GM23338 (cell line): ENCODE data around the gene SIX5. TPM values are rescaled to one million over a fixed set of nuclear protein-coding genes. Genes with fewer than 3 reads are reported as not detected.

ENCODE experiments used
- ATAC-seq: fragments of 200-7000 bp; cut with Tn5 transposase; 3 replicates; pipeline ENCODE4 v1.9.1; 2020
- DNase-seq: peaks from one replicate; pipeline ENCODE4 v3.0.0-alpha.2; 2015; ENCODE audit warnings: low spot score
- H2AFZ ChIP-seq: fragments of 200-600 bp; sonication (generic); 2 replicates; pipeline ENCODE4 v1.8.0; 2016; ENCODE audit warnings: antibody characterized with exemption, mild to moderate bottlenecking, moderate library complexity
- H3F3A ChIP-seq: fragments of 200-600 bp; sonication (generic); replicated peaks from 2 replicates; pipeline ENCODE4 v1.8.0; 2017; ENCODE audit warnings: antibody characterized with exemption, mixed run types, low read depth
- H3K27ac ChIP-seq: fragments of 200-600 bp; sonication (generic); 2 replicates; pipeline ENCODE4 v1.6.1; 2016; ENCODE audit warnings: low read depth
- H3K27me3 ChIP-seq: fragments of 200-600 bp; sonication (generic); 2 replicates; pipeline ENCODE4 v1.8.0; 2016; ENCODE audit warnings: mild to moderate bottlenecking, mixed run types, moderate library complexity; ENCODE audit not compliant: insufficient read depth
- H3K36me3 ChIP-seq: fragments of 200-600 bp; sonication (generic); 2 replicates; pipeline ENCODE4 v1.8.0; 2016; ENCODE audit warnings: mild to moderate bottlenecking; ENCODE audit not compliant: insufficient read depth
- H3K4me1 ChIP-seq: fragments of 200-600 bp; sonication (generic); 2 replicates; pipeline ENCODE4 v1.8.0; 2016; ENCODE audit warnings: mild to moderate bottlenecking, moderate library complexity; ENCODE audit not compliant: insufficient read depth
- H3K4me2 ChIP-seq: fragments of 200-600 bp; sonication (generic); 2 replicates; pipeline ENCODE4 v1.7.1; 2017; ENCODE audit warnings: mixed run types
- H3K4me3 ChIP-seq: fragments of 200-600 bp; sonication (generic); 2 replicates; pipeline ENCODE4 v1.6.1; 2016; ENCODE audit warnings: mixed run types
- H3K79me2 ChIP-seq: fragments of 200-600 bp; sonication (generic); replicated peaks from 2 replicates; pipeline ENCODE4 v1.8.0; 2017; ENCODE audit warnings: mild to moderate bottlenecking; ENCODE audit not compliant: insufficient read depth
- H3K9me2 ChIP-seq: fragments of 200-600 bp; sonication (generic); 2 replicates; pipeline ENCODE4 v1.8.0; 2017; ENCODE audit not compliant: insufficient read depth
- H4K20me1 ChIP-seq: fragments of 200-600 bp; sonication (generic); replicated peaks from 2 replicates; pipeline ENCODE4 v1.8.0; 2017; ENCODE audit warnings: mild to moderate bottlenecking; ENCODE audit not compliant: insufficient read depth
- H3K27ac Mint-ChIP-seq: 2 replicates; pipeline ENCODE4 v1.8.0; 2020; ENCODE audit warnings: inconsistent platforms, mild to moderate bottlenecking, moderate library complexity, mixed read lengths
- H3K27me3 Mint-ChIP-seq: 3 replicates; pipeline ENCODE4 v1.8.0; 2022; ENCODE audit warnings: low read depth, mild to moderate bottlenecking, moderate library complexity, mixed read lengths, inconsistent platforms; ENCODE audit not compliant: insufficient read depth, poor library complexity
- H3K36me3 Mint-ChIP-seq: 3 replicates; pipeline ENCODE4 v1.8.0; 2021; ENCODE audit warnings: low read depth, mild to moderate bottlenecking, inconsistent platforms, moderate library complexity, mixed read lengths
- H3K4me1 Mint-ChIP-seq: 3 replicates; pipeline ENCODE4 v1.8.0; 2020; ENCODE audit warnings: mild to moderate bottlenecking, inconsistent platforms, mixed read lengths
- H3K4me3 Mint-ChIP-seq: 3 replicates; pipeline ENCODE4 v1.8.0; 2021; ENCODE audit warnings: moderate library complexity, mild to moderate bottlenecking, inconsistent platforms, mixed read lengths
- H3K9me3 Mint-ChIP-seq: 3 replicates; pipeline ENCODE4 v1.8.0; 2020; ENCODE audit warnings: moderate library complexity, mild to moderate bottlenecking, inconsistent platforms, mixed read lengths
- CREB1 ChIP-seq: fragments of 250-450 bp; sonication (Bioruptor Pico); IDR thresholded peaks from 2 replicates; pipeline ENCODE4 v1.5.0; 2020; ENCODE audit warnings: low read depth, mild to moderate bottlenecking, moderate library complexity
- ETS1 ChIP-seq: IDR thresholded peaks from 2 replicates; pipeline ENCODE4 v1.6.1; 2016; ENCODE audit warnings: antibody characterized with exemption
- EZH2 ChIP-seq: fragments of 200-600 bp; sonication (generic); IDR thresholded peaks from one replicate; pipeline ENCODE4 v1.8.0; 2017; ENCODE audit warnings: antibody characterized with exemption, mild to moderate bottlenecking, low read depth; ENCODE audit not compliant: unreplicated experiment
- JUNB ChIP-seq: IDR thresholded peaks from one replicate; pipeline ENCODE4 v1.6.1; 2016; ENCODE audit warnings: antibody characterized with exemption; ENCODE audit not compliant: unreplicated experiment
- POLR2AphosphoS5 ChIP-seq: IDR thresholded peaks from 2 replicates; pipeline ENCODE4 v1.6.1; 2016; ENCODE audit warnings: antibody characterized with exemption, low read depth
- STAT1 ChIP-seq: IDR thresholded peaks from one replicate; pipeline ENCODE4 v1.6.1; 2016; ENCODE audit warnings: antibody characterized with exemption; ENCODE audit not compliant: unreplicated experiment
- ZNF114 ChIP-seq: fragments of 250-450 bp; sonication (Bioruptor Pico); IDR thresholded peaks from 2 replicates; pipeline ENCODE4 v1.5.0; 2020; ENCODE audit warnings: mild to moderate bottlenecking, moderate library complexity
- ZNF331 ChIP-seq: fragments of 250-450 bp; sonication (Bioruptor Pico); IDR thresholded peaks from 2 replicates; pipeline ENCODE4 v1.5.0; 2020; ENCODE audit warnings: low read depth, mild to moderate bottlenecking, moderate library complexity
- polyA plus RNA-seq: library from polyadenylated mRNA; unstranded; fragments of >200 nt; fragmentation: Nextera tagmentation; extraction: Ambion mirVana; gene quantifications from 2 replicates; pipeline ENCODE4 v1.2.1, GENCODE V29; 2016
- total RNA-seq: library from RNA; depleted of rRNA; stranded (reverse); fragments of >200 nt; shearing (Covaris generic); gene quantifications from 2 replicates; pipeline ENCODE4 v1.2.3, GENCODE V29; 2014
- TF ChIP-seq, protein P1 (sequence below), 2 experiments: fragments of 200-600 bp in 1 of 2; sonication (generic) in 1 of 2; conservative IDR thresholded peaks; 2 replicates each; pipeline versions ENCODE4 v1.5.1 to v1.6.1; 2016 to 2017; ENCODE audit warnings: antibody characterized with exemption in 2 of 2, low read depth in 2 of 2, mild to moderate bottlenecking in 2 of 2, moderate library complexity in 1 of 2

SIX5 gene
- total and polyA plus RNA-seq, 2 experiments from 2014 or later = 10.1 to 22.6 TPM

GRCh38 chr19:45733160-45733810 lies 35.8 kb downstream of the SIX5 start, which contains the start of gene MEIOSIN:
Gene MEIOSIN (plus strand): TSS chr19:45733439. CDS start chr19:45735377, 1,938 bp downstream.
- DNase-seq = peak; percentile 44
- H3K36me3 Mint-ChIP-seq = no peaks in the 10 kb centered on the region
- H3K4me3 Mint-ChIP-seq = no peak within 1 kb of the TSS; the same call in 2 of the 3 replicates
- no peak within 1 kb of the TSS for H3K4me2 ChIP-seq
- H3K27ac Mint-ChIP-seq = no peak within 1 kb of the TSS
- no peak within 1 kb of the TSS for H3K27ac ChIP-seq
- H3K9me2 ChIP-seq = no peaks in the 10 kb centered on the region
- no peak for ATAC-seq
- peak within 1 kb of the TSS; percentile 87 for H2AFZ ChIP-seq
- TF ChIP-seq STAT1 (no peak), EZH2 (no peak), ETS1 (no peak)
- TF ChIP-seq, protein P1, sequence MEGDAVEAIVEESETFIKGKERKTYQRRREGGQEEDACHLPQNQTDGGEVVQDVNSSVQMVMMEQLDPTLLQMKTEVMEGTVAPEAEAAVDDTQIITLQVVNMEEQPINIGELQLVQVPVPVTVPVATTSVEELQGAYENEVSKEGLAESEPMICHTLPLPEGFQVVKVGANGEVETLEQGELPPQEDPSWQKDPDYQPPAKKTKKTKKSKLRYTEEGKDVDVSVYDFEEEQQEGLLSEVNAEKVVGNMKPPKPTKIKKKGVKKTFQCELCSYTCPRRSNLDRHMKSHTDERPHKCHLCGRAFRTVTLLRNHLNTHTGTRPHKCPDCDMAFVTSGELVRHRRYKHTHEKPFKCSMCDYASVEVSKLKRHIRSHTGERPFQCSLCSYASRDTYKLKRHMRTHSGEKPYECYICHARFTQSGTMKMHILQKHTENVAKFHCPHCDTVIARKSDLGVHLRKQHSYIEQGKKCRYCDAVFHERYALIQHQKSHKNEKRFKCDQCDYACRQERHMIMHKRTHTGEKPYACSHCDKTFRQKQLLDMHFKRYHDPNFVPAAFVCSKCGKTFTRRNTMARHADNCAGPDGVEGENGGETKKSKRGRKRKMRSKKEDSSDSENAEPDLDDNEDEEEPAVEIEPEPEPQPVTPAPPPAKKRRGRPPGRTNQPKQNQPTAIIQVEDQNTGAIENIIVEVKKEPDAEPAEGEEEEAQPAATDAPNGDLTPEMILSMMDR (conservative IDR thresholded peaks at IDR 0.05; ENCODE audit: low read depth in 2 of 2) = no peak
- H3F3A ChIP-seq = peaks cover 3% of the 10 kb centered on the region; the same call in 1 of the 2 replicates
- peaks cover 8% of the 10 kb centered on the region for H3K4me1 ChIP-seq
- H3K27me3 ChIP-seq = no peaks in the 10 kb centered on the region
- H3K4me1 Mint-ChIP-seq = peaks cover 5% of the 10 kb centered on the region
- peaks cover 3% of the 10 kb centered on the region for H3K27me3 Mint-ChIP-seq
- no peaks in the 10 kb centered on the region for H3K9me3 Mint-ChIP-seq
- peaks cover 21% of the 10 kb centered on the region for H3K79me2 ChIP-seq
- no peaks in the 10 kb centered on the region for H3K36me3 ChIP-seq
- no peaks in the 10 kb centered on the region; the same call in 1 of the 2 replicates for H4K20me1 ChIP-seq
- no peak within 1 kb of the TSS for H3K4me3 ChIP-seq

GRCh38 chr19:45730368-45731288 lies 38.4 kb downstream of the SIX5 start, which contains the start of gene FBXO46:
Gene FBXO46 (minus strand): TSS chr19:45730896. CDS start chr19:45713495, 17,401 bp downstream.
- TF ChIP-seq CREB1 (CRISPR knock-in tag) (peak; percentile 38; the same call in 1 of the 2 replicates), EZH2 (no peak), JUNB (peak; percentile 49), ZNF331 (CRISPR knock-in tag) (no peak), POLR2AphosphoS5 (peak; percentile 94), ZNF114 (CRISPR knock-in tag) (no peak), ETS1 (peak; percentile 99)
- TF ChIP-seq, protein P1 (conservative IDR thresholded peaks at IDR 0.05; ENCODE audit: low read depth in 2 of 2) = peak; percentile 23 to 40; a peak in 2 of 4 replicates
- Mint-ChIP-seq H3K27ac (peak within 1 kb of the TSS; percentile 85), H3K36me3 (no peaks in the 10 kb centered on the region), H3K9me3 (no peaks in the 10 kb centered on the region), H3K4me1 (peaks cover 9% of the 10 kb centered on the region), H3K27me3 (peaks cover 1% of the 10 kb centered on the region), H3K4me3 (peak within 1 kb of the TSS; percentile 92)
- no peaks in the 10 kb centered on the region for H3K27me3 ChIP-seq
- H3K36me3 ChIP-seq = no peaks in the 10 kb centered on the region
- peak within 1 kb of the TSS; percentile 87 for H3K4me3 ChIP-seq
- H3K9me2 ChIP-seq = no peaks in the 10 kb centered on the region
- H3K27ac ChIP-seq = peak within 1 kb of the TSS; percentile 34; the same call in 1 of the 2 replicates
- H3K4me1 ChIP-seq = peaks cover 8% of the 10 kb centered on the region
- H3K4me2 ChIP-seq = peak within 1 kb of the TSS; percentile 85
- H3F3A ChIP-seq = peaks cover 3% of the 10 kb centered on the region; the same call in 1 of the 2 replicates
- H2AFZ ChIP-seq = no peak within 1 kb of the TSS; the same call in 1 of the 2 replicates
- peaks cover 48% of the 10 kb centered on the region for H3K79me2 ChIP-seq
- DNase-seq (peak; percentile 99), ATAC-seq (peak; percentile 96)
- H4K20me1 ChIP-seq = peaks cover 12% of the 10 kb centered on the region
